GM19395 (cell line): ENCODE measurements around the gene IDE.
"Not testable (repeated sequence)": the region's sequence is repeated elsewhere in the genome, so short reads cannot be mapped to it uniquely, and the experiment has no call there.

Experiments
- ATAC-seq: cut with Tn5 transposase; IDR thresholded peaks from one replicate; pipeline ENCODE4 v1.9.1; 2021; ENCODE audit warnings: mild to moderate bottlenecking, moderate library complexity; ENCODE audit not compliant: unreplicated experiment

The IDE gene

DNA sequence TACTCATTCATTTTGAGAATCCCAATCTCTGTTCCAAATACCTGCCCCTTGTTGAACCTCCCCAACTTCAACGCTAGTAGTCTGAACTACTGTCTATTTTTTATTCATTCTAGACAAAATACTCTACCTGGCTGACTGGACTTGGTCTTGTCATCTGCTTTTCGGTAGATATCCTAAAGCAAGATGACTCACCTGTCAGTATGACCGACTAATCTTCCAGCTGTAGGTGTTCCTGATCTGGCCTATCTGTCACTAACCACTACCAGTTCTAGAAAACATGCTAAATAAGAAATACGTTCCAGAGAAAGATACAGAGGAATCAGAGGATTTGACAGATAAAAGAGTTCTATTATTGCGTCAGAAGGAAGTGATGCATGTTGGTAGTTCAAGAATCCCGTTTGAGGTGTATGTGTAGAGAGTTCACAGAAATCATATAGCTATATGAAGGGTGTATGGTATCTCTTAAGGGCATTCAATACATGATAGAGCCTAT lies 81.1 kb downstream of the IDE start:
- ATAC-seq, result no peak

DNA sequence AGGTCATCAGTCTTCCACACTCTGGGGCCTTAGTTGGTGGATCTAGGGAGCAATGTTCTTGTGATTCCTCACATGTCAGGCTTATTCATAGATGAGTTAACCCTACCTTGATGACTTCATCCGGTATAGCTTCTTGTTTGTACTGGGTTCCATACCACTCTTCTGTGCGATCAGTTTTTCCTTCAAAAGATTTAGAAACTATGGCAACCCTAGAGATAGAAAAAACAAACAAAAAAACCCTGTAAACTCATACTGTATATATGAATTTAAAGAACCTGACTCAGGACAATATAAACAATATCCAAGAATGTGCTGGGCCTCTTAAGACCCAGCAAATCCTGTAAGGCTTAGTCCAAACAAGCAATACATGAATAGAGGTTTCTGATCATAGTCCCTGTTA lies 83.5 kb downstream of the IDE start:
- ATAC-seq, result no peak

DNA sequence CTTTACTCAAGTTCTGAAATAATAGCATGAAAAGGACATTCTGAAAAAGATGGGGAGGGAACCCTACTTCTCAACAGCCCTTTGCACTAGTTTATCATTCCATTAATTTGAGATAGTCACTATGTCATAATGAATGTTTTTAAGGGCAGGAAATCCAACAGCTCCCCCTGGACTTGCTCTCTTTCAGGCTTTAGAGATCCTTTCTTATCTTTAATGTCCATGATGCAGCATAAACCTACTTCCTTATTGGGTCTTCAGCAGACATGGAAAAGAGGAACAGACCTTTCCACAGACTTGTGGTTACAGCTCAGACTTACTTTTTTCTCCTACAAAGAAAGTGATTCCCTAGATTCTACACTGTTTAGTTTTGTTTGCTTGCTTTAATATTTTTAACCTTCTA lies 87.3 kb downstream of the IDE start:
- no peak for ATAC-seq

DNA sequence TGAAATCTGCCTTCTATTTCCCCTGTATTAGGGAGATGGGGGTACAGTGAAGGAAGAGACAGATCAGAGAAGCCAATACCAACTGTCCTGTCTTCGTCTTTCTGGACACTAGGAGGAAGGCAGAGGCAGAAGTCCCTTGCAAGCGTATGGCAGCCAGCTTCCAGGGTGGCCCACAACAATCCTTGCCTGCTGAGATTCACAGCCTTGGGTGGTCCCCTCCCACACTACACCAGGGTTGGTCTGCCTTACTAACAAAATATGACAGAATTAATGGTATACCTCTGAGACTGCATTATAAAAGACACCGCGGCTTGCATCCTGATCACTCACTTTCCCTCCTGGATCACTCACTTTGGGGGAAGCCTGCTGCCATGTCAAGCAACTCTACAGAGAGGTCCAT lies 90.4 kb downstream of the IDE start:
- ATAC-seq, result no peak

DNA sequence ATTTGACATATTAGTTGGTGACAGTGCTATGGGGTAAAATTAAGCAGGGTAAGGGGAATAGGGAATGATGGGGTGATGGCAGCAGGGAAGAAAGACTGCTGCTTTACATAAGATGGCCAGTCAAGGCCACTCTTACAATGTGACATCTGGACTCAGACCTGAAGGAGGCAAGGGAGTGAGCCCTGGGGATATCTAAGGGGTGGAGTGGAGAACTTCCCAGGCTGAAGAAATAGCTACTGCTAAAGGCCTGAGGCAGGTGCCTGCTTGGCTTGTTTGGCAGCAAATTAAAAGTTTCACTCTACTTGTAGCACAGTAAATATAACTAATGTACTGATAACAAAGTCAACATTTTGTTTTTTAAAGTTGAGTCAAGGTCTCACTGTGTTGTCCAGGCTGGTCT lies 93.5 kb downstream of the IDE start:
- no peak for ATAC-seq

DNA sequence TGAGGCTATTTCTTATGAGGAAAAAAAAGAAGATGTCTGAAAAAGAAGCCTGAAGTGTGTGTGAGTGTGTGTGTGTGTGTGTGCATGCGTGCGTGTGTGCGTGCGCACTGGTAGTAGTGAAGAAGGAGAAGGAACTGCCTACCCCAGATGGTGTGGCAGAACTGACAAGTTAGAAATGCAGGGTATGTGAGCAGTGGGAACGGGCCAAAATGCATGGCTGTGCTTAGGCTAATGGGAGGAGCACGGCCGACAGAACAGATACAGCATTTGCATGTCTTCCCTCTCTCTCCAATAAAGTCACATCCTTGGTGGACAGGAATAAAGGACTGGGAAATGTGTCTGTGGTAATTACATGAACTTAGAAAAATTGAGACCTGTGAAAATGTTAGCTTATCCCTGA lies 94.3 kb downstream of the IDE start:
- no peak for ATAC-seq

DNA sequence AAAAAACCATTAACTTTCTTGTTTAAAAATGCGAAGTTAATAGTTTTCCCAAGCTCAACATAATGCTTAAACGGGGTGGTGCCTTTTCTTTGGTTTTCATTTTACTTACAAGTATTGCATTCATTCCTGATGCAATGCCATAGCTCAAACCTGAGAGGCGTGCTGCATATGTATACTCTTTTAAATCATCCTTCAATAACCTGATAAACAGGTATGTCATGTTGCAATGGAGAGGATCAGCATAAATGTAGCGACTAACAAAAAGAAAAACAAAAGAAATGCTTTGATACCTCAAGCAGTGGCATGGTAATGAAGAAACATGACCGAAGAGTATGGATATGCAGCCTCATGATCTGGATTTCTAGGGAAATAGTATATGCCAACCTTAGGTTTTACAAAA lies 95.4 kb downstream of the IDE start:
- no peak for ATAC-seq

DNA sequence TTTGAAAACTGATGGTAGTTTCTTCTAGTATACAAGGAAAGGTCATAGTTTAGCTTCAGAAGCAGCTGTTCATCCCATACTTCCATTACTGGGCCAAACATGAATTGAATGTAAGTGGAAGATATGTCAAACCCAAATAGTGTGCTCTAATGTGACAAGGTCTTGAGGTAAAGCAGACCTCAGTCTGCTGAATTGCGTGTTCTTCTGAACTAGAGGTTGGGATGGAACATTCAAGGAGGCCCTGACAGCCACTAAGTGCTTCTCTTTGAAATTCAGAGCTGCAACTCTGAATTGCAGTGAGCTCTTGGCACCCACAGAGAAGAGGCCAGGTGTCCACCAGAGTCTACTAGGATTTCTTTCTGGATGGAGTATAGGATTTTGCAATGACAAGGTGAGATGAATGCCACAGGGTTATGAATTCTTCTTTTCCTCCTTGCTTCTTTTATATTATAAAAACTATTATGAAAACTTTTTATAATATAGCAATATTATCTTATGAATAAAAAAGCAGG lies 98.5 kb downstream of the IDE start:
- ATAC-seq, result no peak

DNA sequence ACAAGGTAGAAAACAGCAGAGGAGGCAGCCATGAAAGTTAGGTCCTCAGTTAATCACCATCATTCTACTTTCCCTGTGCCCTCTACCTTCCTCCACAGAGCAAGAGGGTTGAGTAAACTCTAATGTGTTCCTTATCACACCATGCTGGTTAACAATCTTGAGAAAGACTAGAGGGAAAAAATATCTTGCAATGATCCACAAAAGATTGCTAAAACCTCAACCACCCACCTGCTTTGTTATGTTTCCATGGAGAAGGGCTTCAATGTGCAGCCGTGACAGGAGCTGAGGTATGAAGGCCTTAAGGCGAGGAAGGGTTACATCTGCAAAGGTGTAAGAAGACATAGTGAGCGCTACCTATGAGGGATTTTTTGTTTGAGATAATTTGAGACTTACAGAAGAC lies 103.9 kb downstream of the IDE start:
- no peak for ATAC-seq

DNA sequence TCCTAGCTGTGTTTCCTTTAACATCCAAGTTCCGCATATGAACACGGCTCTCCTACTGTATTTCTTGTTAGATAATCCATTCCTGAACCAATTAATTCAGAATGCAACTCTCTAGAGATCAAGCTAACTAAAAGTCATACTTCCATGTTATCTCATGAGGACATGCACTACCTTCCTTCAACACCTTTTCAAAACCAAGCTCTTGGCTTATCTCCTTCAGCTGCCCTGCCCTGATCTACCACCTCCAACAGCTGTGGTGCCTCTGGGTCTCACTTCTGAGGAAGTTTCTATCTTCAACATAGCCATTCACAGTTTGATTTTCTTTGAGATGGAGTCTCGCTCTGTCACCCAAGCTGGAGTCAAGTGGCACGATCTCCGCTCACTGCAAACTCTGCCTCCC lies 109.5 kb downstream of the IDE start:
- no peak for ATAC-seq

DNA sequence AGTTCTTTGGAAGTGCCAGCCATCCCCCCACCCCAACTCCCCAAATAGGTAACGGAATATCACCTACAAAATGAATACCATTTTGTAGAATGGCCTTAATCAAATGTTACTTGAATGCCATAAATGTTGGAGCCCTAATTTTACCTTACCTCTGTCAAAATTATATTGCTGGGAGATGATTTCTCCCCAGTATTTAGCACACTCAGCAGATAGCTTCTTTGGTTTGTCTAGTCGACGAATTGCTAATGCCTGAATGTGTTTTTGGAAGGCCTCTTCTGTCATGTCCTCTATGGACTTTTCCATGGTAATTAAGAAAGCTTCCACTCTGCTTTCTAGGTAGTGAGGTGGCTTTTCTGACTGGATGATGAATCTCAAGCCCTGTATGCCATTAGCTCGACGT lies 110.3 kb downstream of the IDE start:
- no peak for ATAC-seq

DNA sequence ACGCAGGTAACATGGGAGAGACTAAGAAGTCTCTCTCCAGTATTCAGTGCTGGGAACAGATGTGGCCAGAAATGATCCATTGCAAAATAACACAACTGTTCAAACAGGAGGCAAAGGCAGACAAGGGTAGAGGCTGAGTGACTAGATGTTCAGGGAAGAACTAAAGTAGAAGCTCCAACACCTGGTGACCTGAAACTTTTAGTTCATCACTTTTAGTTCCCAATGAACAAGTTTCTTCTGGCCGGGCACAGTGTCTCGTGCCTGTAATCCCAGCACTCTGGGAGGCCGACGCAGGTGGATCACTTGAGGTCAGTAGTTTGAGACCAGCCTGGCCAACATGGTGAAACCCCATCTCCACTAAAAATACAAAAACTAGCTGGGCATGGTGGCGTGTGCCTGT lies 118.9 kb downstream of the IDE start:
- ATAC-seq, result not testable (repeated sequence)

DNA sequence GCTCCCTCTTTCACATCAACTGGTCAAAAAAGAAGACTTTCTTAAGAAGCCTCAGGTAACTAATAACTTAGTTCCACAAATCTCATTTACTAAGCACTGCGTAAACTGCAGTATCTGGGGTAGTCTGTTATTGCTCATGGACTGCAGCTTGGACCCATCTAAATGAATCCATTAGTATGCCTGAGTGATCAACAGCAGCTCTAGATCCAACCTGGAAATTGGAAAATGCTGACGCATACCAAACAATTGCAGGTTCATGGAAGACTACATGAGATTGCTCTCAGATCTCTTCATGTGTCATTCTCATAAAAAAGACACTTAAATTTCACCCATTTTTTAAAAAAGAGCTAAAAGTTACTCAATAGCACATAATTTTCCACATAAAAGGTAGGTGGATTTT lies 121.6 kb downstream of the IDE start:
- ATAC-seq, result no peak

DNA sequence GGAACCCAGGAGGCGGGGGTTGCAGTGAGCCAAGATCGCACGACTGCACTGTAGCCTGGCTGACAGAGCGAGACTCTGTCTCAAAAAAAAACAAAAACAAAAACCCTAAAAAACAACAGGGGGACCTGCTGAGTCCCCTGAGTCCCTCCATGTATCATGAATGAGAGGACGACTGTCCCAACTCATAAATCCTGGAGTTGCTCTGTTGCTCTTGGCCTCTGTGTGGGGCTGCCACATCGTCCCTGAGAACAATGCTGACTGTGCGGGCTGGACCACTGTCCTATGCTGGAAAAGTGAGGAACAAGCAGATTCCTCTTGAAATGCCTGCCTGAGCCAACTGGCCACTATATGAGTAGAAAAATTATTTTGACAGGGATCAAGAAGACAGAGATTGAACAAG lies 122.5 kb downstream of the IDE start:
- ATAC-seq, result no peak

DNA sequence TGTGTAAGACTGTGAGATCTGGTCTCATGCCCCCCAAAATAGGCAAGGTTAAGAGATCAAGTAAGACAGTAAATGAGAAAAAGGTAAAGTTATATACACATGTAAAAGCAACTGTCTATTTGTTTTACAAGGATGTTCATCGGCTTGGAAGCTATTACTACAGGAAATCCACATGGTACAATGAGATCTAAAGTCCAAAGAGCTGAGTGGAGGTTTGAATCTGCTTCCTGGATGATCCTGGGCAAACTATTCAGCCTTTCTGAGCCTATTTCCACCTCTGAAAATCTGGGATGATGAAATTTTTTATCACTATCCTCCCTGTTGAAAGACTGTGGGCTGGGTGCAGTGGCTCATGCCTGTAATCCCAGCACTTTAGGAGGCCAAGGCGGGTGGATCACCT lies 123.0 kb downstream of the IDE start:
- ATAC-seq, result no peak

DNA sequence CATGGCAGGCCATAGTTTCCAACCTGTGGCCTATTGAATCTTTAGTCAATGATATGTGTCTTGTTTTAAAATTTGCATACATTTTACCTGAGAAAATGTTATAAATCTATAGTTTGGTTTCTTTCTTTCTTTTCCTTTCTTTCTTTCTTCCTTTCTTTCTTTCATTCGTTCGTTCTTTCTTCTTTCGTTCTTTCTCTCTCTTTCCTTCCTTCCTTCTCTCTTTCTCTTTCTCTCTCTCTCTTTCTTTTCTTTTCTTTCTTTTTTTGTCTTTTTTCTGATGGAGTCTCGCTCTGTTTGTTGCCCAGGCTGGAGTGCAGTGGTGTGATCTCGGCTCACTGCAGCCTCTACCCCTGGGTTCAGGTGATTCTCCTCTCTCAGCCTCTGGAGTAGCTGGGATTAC lies 133.3 kb downstream of the IDE start:
- ATAC-seq, result no peak

DNA sequence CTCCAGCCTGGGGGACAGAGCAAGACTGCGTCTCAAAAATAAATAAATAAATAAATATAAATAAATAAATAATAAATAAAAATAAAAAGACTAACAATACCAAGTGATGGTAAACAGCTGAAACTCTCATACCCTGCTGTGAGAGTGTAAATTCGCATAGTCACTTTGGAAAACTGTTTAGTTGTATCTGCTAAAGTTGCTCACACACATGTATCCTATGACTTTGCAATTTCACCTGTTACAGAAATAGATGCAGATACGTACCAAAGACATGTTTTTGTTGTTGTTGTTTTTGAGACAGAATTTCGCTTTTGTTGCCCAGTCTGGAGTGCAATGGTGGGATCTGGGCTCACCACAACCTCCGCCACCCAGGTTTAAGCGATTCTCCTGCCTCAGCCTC lies 135.7 kb downstream of the IDE start:
- no peak for ATAC-seq

DNA sequence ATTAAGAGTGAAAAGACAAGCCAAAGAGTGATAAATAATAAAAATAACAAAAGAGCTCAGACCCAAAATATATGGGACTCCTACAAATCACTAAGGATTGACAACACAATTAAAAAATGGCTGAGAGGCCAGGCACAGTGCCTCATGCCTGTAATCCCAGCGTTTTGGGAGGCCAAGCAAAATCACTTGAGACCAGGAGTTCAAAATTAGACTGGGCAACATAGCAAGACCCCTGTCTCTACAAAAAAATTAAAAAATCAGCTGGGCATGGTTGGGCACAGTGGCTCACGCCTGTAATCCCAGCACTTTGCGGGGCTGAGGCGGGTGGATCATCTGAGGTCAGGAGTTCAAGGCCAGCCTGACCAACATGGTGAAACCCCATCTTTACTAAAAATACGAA lies 137.3 kb downstream of the IDE start:
- no peak for ATAC-seq

DNA sequence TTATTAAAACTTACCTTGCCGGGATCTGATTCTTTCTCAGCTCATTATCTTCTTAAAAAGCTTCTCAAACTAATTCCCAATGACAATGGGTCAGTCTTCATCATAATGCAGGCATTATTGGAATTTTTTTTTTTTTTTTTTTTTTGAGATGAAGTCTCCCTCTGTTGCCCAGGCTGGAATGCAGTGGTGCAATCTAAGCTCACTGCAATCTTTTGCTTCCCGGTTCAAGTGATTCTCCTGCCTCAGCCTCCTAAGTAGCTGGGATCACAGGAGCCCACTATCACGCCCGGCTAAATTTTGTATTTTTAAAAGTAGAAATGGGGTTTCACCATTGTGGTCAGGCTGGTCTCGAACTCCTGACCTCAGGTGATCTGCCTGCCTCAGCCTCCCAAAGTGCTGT lies 137.8 kb downstream of the IDE start:
- not testable (repeated sequence) for ATAC-seq

DNA sequence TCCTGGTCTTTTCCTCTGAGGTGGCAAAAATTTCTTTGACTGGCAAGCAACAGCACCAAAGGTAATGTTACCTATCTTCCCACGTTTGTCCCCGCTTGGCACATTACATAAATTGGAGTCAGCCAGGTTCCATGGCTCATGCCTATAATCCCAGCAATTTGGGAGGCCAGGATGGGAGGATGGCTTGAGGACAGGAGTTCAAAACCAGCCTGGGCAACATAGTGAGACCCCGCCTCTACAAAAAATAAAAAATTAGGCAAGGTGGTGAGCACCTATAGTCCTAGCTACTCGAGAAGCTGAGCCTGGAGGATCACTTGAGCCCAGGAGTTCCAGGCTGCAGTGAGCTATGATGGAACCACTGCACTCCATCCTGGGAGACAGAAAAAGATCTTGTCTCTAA lies 139.5 kb downstream of the IDE start:
- no peak for ATAC-seq

DNA sequence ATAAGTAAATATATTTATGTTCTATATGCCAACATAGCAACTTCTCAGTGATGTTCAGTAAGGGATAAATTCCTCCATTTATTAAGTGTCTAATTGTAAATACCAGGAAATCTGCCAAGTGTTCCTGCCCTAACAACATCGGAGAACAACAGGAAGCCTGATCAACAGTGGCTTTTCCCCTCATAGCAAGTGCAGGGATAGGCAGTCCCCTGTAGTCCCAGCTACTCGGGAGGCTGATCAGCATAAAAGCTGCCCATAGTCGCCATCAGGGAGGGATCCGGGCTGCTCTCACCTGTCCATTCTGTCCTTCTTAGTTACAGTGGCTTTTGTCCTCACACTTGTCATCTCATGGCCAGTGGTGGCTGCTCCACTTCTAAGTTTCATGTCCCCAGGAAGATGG lies 141.3 kb downstream of the IDE start:
- no peak for ATAC-seq

DNA sequence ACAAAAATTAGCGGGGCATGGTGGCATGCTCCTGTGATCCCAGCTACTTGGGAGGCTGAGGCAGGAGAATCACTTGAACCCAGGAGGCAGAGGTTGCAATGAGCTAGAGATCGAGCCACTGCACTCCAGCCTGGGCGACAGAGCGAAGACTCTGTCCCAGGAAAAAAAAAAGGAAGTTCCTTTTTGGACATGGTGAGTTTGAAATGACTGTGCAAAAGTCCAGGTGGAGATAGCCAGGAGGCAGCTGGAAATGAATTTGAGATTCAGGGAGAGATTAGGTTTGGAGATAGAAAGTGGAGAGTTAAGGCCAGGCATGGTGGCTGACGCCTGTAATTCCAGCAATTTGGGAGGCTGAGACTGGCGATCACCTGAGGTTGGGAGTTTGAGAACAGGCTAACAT lies 143.8 kb downstream of the IDE start:
- ATAC-seq, result no peak

DNA sequence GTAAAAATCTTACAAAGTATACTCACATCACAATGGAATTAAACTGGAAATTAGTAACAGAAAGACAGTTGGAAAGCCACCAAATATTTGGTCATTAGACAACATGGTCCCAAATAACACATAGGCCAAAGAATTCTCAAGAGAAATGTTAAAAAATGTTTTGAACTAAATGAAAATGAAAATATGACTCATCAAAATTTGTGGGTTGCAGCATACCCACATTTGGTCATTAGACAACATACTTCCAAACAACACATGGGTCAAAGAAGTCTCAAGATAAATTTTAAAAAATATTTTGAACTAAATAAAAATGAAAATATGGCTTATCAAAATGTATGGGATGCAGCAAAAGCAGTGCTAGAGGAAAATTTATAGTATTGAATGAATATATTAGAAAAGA lies 152.3 kb downstream of the IDE start:
- no peak for ATAC-seq
